ENCODE measurements around the gene THAP10.
"Not testable (repeated sequence)": the region's sequence is repeated elsewhere in the genome, so short reads cannot be mapped to it uniquely, and the experiment has no call there.

THAP10 gene

DNA sequence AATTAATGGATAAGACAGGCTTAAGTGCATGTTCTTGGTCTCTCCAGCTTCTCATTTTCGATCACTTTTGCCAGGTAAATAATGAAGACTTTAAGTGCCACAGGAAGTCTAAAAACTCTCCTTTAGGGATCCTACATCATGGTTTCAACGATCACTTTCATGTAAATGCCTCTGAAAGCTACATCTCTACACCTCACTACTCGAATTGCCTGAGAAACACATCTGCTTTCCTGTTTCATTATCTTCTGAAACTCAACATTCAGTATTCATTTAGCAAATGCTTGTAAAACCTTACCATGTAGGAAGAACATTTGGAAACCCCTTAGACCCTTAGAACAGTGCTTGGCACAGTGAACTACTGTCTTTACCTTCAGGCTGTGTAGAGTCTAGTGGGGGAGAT is 16.2 kb downstream of the THAP10 start:
- no peak for DNase-seq

DNA sequence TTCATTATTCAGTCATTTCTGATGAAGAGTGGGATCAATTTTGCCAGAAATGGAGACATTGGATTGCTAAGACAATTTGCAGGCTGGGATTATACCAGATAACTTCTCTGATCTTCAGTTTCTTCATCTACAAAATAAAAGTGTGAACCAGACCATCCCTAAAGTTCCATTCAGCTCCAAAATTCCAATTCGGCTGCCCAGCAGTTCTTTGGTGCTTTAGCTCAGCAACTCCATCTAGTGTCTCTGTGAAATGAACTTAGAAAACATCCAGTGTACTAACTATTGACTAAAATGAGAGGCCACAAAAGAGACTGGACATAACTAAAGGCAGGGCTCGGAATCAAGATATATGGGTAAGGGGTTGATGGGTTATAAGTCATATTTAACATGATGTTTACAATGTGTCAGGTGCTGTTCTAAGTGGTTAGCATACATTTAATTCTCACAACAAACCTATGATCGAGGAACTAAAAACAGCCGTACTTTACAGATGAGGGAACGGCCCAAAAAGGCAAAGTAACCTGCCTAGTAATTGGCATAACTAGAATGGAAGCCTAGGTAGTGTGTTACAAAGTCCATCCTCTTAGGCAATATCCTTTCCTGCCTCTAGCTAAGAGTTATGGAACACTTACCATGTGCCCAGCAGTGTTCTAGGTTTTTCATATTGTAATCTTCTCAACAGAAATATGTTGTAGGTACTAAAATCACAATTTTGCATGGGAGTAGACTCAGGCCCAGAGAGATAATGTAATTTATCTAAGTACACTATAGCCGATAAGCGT is 17.0 kb downstream of the THAP10 start:
- no peak for DNase-seq

DNA sequence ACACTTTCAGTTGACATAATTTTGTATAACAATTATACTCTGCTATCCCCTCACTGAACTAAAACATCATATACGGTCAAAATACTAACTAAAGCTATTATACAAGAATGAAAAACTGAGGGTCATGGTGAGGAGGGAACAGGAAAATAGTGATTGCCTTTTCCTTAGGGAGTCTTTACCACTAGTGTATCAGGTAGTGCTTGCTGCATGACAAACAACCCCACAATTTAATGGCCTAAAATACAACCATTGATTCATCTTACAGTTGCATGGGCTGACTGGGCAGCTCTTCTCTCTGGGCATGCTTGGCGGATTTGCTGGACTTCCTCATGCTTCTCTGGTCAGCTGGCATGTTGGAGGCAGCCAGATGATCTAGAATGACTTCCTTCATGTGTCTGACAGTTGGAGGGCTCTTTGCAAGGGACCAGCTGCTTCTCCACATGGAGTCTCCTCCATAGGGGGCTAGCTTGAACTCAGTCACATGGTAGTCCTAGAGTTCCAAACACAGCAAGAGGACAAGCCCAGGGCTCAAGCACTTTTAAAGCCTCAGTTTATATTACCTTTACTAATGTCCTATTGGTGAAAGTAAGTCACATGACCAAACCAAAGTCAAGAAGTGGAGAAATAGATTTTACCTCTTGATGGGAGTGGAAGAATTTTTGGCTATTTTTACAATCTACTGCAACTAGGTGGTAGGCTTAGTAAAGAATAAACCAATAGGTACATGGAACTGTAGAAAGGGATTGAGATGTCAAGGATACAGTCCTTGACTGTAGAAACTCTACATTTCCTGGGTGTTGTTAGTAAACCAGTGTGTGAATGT is 18.8 kb downstream of the THAP10 start:
- DNase-seq = no peak

DNA sequence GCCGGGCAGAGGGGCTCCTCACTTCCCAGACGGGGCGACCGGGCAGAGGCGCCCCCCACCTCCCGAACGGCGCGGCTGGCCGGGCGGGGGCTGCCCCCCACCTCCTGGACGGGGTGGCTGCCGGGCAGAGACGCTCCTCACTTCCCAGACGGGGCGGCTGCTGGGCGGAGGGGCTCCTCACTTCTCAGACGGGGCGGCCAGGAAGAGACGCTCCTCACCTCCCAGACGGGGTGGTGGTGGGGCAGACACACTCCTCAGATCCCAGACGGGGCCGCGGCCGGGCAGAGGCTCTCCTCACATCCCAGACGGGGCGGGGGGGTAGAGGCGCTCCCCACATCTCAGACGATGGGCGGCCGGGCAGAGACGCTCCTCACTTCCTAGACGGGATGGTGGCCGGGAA is 20.7 kb downstream of the THAP10 start:
- not testable (repeated sequence) for DNase-seq

DNA sequence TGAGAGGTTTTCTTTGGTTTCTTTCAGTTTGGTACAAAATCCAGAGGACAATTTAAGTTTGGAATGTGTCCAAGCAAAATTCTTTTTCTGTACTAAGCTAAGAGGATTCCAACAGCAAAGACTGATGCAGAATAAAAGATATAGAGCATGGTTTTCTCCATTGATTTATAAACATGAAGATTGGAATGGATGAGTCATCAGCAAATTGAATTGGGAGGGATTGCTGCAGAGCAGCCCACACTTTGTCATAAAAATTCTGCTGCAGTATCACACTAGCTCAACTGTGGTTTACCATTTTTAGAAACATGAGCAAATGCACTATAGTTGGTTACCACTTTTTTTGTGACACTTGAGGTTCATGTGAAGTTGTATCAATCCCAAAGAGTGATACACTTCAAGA is 22.2 kb downstream of the THAP10 start:
- DNase-seq = no peak

DNA sequence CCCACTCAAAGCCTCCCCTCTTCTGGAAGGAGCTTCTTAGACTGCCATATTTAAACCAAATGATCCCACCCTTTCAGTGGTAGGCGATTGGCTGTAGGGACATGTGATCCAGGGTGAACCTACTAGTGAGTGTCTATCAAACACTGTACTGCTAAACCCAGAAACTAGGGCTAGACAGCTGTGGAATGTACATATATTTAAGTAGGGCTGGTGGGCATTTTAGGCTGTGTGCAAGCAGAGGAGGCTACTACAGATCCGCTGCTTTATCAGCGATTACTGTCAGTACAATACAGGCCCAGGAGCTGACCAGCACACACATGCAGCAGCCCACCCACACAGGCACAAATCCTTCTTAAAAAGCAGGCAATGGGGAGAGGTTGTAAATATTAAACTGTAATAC is 22.9 kb downstream of the THAP10 start:
- DNase-seq = no peak

DNA sequence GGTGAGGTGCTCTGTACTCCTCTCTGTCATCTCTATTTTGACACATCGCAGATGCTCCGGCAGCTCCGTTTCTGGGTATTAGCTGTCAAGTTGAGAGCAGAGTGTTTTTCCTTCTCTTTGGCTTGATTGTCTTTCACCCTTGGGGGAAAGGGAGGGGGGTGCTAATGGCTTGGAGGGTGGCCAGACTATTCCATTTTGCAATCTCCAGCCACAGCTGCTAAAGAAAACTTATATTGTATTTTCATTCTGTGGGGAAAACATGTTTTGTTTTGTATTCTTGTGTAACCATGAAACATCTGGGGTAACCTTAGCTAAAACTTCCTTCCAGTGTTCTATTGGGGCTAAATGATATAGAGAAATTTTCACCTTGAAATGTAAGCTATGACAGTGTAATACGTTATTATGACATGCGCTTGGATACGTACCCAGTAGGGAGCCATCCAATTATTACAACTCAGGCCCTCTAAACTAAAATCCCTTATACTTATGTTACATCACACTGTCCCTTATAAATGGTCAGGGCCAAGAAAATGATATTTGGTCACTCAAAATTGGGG is 24.2 kb downstream of the THAP10 start:
- no peak for DNase-seq

DNA sequence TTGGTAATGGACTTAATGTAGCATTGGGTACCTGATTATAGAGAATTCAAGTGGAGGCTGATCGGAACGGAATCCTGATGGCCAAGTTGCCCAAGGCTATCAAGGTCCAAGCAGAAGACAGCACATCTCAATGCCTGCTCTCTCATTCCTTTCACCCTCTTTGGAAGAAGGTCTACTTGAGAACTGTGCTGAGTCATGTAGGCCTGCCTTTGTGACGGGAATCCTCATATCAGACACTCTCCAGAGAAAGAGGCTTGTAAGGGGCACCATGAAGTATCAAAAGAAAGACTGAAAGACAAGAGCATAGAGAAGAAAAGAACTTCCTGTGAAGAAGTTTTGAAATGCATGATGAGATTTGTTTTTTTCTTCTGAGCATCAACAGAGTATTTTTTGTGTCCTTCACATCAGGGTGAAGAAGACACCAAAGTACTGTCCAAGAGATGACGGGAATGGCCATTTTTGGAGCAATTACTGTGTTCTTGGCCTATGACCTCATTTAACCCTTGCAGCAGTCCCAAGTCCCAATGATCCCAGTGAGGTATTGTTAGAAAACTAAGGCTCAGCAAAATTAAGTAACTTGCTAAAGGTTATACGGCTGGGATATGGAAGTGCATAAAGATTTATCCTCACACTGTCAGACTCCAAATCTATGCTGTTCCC is 25.1 kb downstream of the THAP10 start:
- no peak for DNase-seq

DNA sequence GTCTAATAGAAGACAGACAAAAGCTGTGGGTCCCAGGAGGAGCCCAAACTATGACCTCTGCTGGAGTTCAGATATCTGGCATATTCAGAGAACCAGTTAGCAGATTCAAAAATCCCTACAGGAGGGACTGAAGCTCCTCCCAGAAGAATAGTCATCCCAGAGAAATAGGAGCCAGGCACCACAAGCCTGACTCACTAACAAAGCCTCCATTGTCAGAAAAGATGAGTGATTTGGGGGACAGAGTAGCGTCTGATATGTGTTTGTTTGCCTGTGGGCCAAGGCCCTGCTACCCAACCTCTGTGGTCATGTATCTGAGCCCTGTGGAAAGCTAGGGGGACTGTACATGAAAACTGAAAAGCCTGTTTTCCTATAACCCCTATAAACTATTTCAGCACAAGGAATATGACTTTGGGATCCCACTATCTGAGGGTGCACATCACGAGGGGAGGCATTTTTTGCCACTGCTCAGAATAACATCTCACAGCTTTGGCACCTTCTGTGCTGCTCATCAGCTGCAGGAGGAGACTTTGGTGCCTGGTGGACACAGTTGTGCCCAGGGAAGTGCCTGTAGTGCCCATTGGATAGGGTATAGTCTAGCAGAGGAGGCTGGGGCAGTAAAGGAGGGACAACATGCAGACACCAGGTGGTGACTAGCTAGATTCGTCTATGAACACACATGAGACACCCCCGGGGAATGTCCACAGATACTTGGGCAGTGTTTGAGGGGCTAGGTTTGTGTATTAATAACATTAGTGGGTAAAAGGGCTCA is 28.6 kb downstream of the THAP10 start:
- no peak for DNase-seq

DNA sequence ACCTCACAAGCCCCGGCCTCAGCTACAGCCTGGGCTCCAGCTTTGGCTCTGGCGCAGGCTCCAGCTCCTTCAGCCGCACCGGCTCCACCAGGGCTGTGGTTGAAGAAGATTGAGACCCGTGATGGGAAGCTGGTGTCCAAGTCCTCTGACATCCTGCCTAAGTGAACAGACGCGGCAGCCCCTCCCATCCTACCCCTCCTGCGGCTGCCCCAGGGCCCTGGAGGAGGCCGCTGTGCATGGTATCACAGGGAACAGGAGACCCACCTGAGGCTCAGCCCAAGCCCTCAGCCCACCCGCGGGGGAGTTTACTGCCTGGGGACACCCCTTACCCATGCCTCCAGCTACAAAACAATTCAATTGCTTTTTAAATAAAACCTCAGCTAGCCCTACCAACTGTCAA is 32.2 kb downstream of the THAP10 start:
- DNase-seq = no peak

DNA sequence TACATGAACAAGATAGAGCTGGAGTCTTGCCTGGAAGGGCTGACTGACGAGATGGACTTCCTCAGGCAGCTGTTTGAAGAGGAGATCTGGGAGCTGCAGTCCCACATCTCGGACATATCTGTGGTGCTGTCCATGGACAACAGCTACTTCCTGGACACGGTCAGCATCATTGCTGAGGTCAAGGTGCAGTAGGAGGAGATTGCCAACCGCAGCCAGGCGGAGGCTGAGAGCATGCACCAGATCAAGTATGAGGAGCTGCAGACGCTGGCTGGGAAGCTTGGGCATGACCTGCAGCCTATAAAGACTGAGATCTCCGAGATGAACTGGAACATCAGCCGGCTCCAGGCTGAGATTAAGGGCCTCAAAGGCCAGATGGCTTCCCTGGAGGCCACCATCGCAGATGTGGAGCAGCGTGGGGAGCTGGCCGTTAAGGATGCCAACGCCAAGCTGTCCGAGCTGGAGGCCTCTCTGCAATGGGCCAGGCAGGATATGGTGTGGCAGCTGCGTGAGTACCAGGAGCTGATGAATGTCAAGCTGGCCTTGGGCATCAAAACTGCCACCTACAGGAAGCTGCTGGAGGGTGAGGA is 32.8 kb downstream of the THAP10 start:
- no peak for DNase-seq

DNA sequence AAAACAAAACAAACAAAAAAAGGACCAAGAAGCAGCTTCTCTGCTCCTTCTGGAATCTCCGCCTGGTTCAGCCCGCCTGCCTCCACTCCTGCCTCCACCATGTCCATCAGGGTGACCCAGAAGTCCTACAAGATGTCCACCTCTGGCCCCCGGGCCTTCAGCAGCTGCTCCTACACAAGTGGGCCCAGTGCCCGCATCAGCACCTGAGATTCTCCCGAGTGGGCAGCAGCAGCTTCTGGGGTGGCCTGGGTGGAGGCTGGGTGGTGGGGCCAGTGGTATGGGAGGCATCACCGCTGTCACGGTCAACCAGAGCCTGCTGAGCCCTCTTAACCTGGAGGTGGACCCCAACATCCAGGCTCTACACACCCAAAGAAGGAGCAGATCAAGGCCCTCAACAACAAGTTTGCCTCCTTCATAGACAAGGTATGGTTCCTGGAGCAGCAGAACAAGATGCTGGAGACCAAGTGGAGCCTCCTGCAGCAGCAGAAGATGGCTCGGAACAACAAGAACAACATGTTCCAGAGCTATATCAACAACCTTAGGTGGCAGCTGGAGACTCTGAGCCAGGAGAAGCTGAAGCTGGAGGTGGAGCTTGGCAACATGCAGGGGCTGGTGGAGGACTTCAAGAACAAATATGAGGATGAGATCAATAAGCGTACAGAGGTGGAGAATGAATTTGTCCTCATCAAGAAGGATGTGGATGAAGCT is 33.5 kb downstream of the THAP10 start:
- DNase-seq = not testable (repeated sequence)

DNA sequence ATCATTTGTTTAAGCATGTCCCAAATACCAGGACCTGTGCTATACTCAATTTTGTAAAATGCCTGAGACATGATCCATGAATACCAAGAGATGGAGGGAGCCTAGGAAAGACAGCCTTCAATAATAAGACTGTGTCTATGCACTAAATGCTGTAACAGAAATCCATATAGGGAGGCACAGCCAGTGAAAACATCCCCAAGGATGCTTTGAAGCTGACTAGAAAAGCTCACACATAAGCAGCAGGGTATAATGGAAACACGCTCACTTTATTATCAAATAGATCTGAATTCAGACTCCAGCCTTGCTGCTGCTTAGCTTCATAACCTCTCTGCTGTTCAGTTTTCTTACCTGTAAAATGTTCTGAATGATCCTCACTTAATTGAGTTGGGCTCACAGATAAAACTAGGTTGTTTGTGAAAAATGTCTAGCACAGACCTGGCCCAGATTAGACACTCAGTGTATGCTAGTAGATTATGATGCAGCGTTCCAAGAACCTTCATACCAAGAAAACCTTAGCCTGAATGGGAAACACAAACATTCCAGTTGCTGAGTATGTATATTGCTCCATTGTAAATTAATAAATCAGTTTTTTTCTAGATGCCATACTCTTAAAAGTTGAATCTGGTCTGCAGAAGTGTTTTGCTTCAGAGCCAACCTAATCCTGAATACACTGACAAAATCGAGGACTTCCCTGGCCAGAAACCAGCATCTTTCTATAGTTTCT is 34.5 kb downstream of the THAP10 start:
- no peak for DNase-seq

DNA sequence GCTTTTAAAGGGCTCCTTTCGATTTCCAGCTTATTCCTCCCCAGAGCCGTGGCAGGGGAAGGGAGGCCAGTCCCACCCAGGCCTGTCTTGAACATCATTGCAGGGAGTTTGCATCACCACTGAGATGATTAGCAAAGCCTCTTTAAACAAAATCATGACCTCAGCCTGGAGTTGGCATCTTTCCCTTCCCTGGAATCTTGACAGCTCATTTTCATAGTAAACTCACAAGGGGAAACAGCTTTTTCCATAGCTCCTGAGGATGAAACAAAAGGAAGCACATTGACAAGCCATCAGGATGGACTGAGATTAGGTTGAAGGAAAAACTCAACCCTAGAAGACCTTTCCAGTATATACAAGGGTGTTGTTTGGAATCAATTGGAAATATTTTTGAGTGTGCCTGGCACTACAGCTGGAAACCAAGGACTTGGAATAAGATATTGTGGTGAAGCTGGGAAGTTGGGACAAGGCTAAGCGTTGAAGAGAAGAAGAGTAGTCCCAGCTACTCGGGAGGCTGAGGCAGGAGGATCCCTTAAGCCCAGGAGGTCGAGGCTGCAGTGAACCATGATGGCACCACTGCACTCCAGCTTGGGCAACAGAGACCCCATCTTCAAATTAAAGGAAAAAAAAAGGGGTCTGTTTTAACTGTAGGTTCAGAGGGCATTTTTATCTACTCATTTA is 35.2 kb downstream of the THAP10 start:
- DNase-seq = no peak

DNA sequence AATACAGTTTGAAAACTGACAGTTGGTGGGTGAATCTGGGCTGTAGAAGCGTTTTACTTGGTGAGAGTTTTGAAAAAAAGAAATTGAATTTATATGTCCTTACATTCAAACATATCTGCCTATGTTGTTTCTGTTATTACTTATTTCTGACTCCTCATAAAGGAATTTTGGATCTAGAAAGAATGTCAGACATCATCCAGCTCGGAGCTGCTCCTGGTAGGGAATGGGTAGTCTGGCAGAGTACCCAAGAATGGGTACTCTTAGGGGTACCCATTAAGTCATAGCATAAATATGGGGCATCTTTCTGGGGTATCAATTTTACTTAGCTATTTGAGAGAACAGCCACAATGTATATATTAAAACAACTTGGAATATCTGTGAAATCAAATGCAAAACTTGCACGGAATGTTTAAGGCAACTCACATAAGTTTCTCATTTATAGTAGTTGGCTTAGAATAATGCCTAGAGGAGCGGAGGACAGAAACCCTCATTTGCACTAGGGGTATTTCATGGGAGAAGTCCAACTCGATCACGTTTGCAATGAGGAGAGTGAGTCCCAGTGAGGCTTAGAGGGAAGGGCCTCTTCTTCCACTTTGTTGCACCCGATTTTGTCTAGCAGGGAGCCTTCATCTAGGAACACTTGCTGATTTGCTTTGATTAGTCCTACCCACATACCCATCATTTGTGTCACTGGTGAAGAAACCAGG is 35.9 kb downstream of the THAP10 start:
- no peak for DNase-seq

DNA sequence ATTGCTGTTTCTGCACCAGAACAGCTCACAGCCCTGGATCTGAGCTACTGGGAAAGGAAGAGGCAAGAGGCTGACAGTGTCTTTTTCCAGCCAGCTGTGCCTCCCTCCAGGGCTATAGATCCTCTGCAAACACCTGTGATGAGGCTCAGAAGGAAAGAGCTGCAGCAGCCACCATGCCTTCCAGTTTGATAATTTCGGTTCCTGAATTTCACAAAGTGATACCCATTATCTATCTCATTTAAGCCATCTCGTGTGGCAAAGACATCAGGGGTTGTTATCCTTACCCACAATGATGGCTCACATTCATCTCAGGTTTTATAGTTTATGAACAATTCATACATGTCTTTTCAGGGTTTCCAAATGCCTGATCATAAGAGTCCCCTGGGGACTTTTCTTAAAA is 36.5 kb downstream of the THAP10 start:
- DNase-seq = no peak

DNA sequence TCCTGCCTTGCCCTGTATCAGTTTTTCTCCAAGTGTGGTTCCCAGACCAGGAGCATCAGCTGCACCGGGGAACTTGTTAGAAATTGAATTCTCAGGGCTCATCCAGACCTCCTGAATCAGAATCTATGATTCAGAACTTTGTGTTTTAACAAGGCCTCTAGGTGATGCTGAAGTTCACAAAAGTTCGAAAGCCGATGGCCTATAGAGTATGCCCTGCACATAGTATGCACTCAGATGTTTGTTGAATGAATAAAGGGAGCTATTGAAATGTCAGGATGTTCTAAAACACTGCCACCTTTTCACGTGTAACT is 37.6 kb downstream of the THAP10 start:
- no peak for DNase-seq

DNA sequence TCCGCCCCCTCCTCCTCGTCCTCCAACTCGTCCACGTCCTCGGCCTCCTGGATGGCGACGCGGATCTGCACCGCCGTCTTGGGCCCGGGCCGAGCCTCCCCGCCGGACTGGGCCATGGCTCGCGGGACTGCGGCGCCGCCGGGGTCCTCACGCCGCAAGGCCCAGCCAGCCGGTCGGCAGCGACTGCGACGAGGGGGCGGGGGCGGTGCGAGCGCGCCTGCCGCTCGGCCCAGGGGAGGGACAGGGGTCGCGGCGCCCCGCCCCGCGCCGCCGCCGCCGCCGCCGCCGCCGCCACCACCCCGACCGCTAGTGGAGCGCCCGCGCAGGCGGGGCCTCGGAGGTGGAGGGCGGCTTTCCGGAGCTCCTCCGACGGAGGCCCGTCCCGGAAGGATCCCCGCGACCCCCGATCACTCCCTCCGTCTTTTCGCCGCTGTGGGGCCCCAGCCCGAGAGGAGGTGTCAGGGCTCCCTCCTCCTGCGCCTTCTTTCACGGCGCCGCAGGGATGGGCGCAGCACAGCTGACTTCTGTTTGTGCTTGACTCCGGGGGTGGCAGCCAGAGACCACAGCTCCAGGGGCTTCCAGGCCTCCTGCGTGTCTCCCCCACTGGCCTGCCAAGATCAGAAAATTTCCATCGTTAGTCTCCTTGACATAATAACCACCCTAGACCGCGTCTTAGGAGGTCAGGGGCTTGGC is 38.1 kb downstream of the THAP10 start, which contains the start of gene LARP6:
LARP6 (minus strand) TSS at position 185 of the 693 bp plus-strand sequence; CDS start at position 116, 69 bp downstream.
- no peak for DNase-seq
